Endodermal cell (in vitro differentiated cells): ENCODE results near the gene GPR148. TPM values are rescaled to one million over a fixed set of nuclear protein-coding genes. Genes with fewer than 3 reads are reported as not detected.
A peak's percentile ranks its signal among the peaks of the same experiment; 100 is the strongest.

Experiments
- DNase-seq: peaks from one replicate; pipeline ENCODE4 v3.0.0-alpha.2; 2017
- H3K27ac ChIP-seq: 2 replicates; pipeline ENCODE4 v1.5.1; 2013; ENCODE audit warnings: mild to moderate bottlenecking, low read depth, low read length, moderate library complexity
- H3K27me3 ChIP-seq: 2 replicates; pipeline ENCODE4 v1.6.1; 2013; ENCODE audit warnings: mild to moderate bottlenecking, low read length, moderate library complexity; ENCODE audit not compliant: insufficient read depth, control insufficient read depth, poor library complexity, severe bottlenecking
- H3K36me3 ChIP-seq: 2 replicates; pipeline ENCODE4 v1.7.0; 2013; ENCODE audit warnings: mild to moderate bottlenecking, low read length, moderate library complexity; ENCODE audit not compliant: control insufficient read depth, insufficient read depth
- H3K4me1 ChIP-seq: one replicate; pipeline ENCODE4 v1.7.0; 2013; ENCODE audit warnings: low read length; ENCODE audit not compliant: control insufficient read depth, insufficient read depth
- H3K4me3 ChIP-seq: 2 replicates; pipeline ENCODE4 v1.5.1; 2013; ENCODE audit warnings: mild to moderate bottlenecking, low read length, moderate library complexity
- H3K9ac ChIP-seq: 2 replicates; pipeline ENCODE4 v1.6.1; 2013; ENCODE audit warnings: mild to moderate bottlenecking, low read length, moderate library complexity; ENCODE audit not compliant: poor library complexity, severe bottlenecking; ENCODE audit errors: extremely low read depth
- H3K9me3 ChIP-seq: 2 replicates; pipeline ENCODE4 v1.6.1; 2013; ENCODE audit warnings: mild to moderate bottlenecking, low read length, moderate library complexity; ENCODE audit not compliant: control insufficient read depth
- H3K27ac Mint-ChIP-seq: 2 replicates; pipeline ENCODE4 v1.8.0; 2020; ENCODE audit warnings: mixed read lengths
- H3K27me3 Mint-ChIP-seq: 2 replicates; pipeline ENCODE4 v1.8.0; 2021; ENCODE audit warnings: mild to moderate bottlenecking, mixed read lengths; ENCODE audit not compliant: insufficient read depth
- H3K36me3 Mint-ChIP-seq: 2 replicates; pipeline ENCODE4 v1.8.0; 2020; ENCODE audit warnings: low read depth, mixed read lengths
- H3K4me1 Mint-ChIP-seq: 2 replicates; pipeline ENCODE4 v1.8.0; 2020; ENCODE audit warnings: mixed read lengths
- H3K4me3 Mint-ChIP-seq: 2 replicates; pipeline ENCODE4 v1.8.0; 2020; ENCODE audit warnings: mild to moderate bottlenecking, moderate library complexity, mixed read lengths
- H3K9me3 Mint-ChIP-seq: 2 replicates; pipeline ENCODE4 v1.8.0; 2020; ENCODE audit warnings: mild to moderate bottlenecking, mixed read lengths
- WGBS, 2 experiments: methylation state at CpG; one replicate each; pipeline versions ENCODE4 v1.1.5 to v1.1.7; 2013; ENCODE audit warnings: missing lambda C conversion rate in 2 of 2, mixed read lengths in 1 of 2; ENCODE audit not compliant: insufficient coverage in 1 of 2, insufficient read length in 1 of 2; 5-methylcytosine and 5-hydroxymethylcytosine counted together
- total RNA-seq, 2 donors: library from RNA; stranded (reverse); fragmentation: NEBNext Ultra II Directional in 1 of 2; extraction: Animal tissue kit (Norgen Biotek cat#: 25700) in 1 of 2; gene quantifications; 2 replicates in 1 of 2; 3 replicates in 1 of 2; pipeline ENCODE4 v1.2.1, GENCODE V29; 2021
- TF ChIP-seq, protein P1 (sequence below): fragments of 200-600 bp; sonication (generic); conservative IDR thresholded peaks from 2 replicates; pipeline ENCODE4 v1.5.0; 2021; ENCODE audit warnings: antibody characterized with exemption, mild to moderate bottlenecking

The GPR148 gene
- total RNA-seq, 2 donors from 2014 or later, result not detected

DNA sequence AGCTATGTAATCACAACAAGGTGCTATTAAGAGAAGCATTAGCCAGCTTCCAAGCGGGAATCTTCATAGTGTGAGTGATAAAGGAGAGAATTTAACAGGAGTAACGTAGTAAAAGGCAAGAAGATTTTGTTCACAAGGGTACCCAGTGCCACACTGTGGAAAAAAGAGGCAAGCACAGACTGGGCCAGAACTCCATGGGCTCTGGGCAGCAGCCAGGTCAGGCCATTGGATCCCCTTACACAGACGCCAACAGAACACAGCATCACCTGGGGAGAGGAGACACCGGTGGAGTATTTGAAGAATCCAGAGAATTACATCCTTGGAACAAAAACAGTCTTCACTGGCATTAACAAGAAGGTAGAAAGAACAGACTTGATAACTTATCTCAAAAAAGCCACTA, 47.7 kb downstream of the GPR148 start:
- Histone ChIP-seq H3K9me3 (no peaks in the 10 kb centered on the region), H3K4me1 (no peaks in the 10 kb centered on the region), H3K4me3 (no peak overlapping the region), H3K27me3 (no peaks in the 10 kb centered on the region), H3K27ac (no peak overlapping the region), H3K36me3 (no peaks in the 10 kb centered on the region), H3K9ac (no peak overlapping the region)
- no peaks in the 10 kb centered on the region for H3K27me3 Mint-ChIP-seq
- no peak overlapping the region for H3K4me3 Mint-ChIP-seq
- no peaks in the 10 kb centered on the region for H3K4me1 Mint-ChIP-seq
- no peak overlapping the region for H3K27ac Mint-ChIP-seq
- TF ChIP-seq, protein P1, sequence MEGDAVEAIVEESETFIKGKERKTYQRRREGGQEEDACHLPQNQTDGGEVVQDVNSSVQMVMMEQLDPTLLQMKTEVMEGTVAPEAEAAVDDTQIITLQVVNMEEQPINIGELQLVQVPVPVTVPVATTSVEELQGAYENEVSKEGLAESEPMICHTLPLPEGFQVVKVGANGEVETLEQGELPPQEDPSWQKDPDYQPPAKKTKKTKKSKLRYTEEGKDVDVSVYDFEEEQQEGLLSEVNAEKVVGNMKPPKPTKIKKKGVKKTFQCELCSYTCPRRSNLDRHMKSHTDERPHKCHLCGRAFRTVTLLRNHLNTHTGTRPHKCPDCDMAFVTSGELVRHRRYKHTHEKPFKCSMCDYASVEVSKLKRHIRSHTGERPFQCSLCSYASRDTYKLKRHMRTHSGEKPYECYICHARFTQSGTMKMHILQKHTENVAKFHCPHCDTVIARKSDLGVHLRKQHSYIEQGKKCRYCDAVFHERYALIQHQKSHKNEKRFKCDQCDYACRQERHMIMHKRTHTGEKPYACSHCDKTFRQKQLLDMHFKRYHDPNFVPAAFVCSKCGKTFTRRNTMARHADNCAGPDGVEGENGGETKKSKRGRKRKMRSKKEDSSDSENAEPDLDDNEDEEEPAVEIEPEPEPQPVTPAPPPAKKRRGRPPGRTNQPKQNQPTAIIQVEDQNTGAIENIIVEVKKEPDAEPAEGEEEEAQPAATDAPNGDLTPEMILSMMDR, result peak; percentile 71
- WGBS, 2 experiments, result 60 to 68% methylated on average over 3 to 4 of the region's 4 CpGs
- peaks cover 13% of the 10 kb centered on the region for H3K9me3 Mint-ChIP-seq
- DNase-seq, result peak; percentile 76
- H3K36me3 Mint-ChIP-seq, result no peaks in the 10 kb centered on the region

DNA sequence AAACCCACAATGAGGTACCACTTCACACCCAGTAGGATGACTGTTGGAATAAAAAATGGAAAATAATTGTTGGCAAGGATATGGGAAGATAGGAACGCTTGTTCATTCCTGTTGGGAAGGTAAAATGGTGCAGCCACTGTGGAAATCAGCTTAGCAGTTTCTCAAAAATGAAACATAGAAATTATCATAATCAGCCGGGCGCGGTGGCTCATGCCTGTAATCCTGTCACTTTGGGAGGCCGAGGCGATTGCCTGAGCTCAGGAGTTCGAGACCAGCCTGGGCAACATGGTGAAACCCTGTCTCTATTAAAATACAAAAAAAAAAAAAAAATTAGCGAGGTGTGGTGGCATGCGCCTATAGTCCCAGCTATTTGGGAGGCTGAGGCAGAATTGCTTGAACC, 49.9 kb downstream of the GPR148 start:
- 86 to 97% methylated on average over 7 to 9 of the region's 9 CpGs for WGBS, 2 experiments
- Mint-ChIP-seq H3K27me3 (peaks cover 1% of the 10 kb centered on the region), H3K4me1 (no peaks in the 10 kb centered on the region), H3K27ac (no peak overlapping the region), H3K9me3 (peaks cover 16% of the 10 kb centered on the region), H3K4me3 (no peak overlapping the region), H3K36me3 (no peaks in the 10 kb centered on the region)
- DNase-seq, result no peak
- Histone ChIP-seq H3K27ac (no peak overlapping the region), H3K27me3 (no peaks in the 10 kb centered on the region), H3K4me1 (no peaks in the 10 kb centered on the region), H3K9me3 (peaks cover 7% of the 10 kb centered on the region), H3K9ac (no peak overlapping the region), H3K36me3 (no peaks in the 10 kb centered on the region), H3K4me3 (no peak overlapping the region)
- TF ChIP-seq, protein P1, result no peak

Other genes starting within 250 kb of the GPR148 start
- 1 to 10 TPM in 1 of 2 donors, under 1 TPM in 1; 0.07 to 2.0 TPM for gene POTEI, start 219.7 kb upstream of the GPR148 start, total RNA-seq
- not detected for gene CFC1B, start 207.8 kb upstream of the GPR148 start, total RNA-seq
- 1 to 10 TPM; 1.4 to 6.4 TPM for gene CFC1, start 129.5 kb upstream of the GPR148 start, total RNA-seq
- not detected for gene POTEJ, start 117.6 kb upstream of the GPR148 start, total RNA-seq
- 1 to 10 TPM in 1 of 2 donors, under 1 TPM in 1; 0.91 to 2.3 TPM for gene AMER3, start 26.5 kb downstream of the GPR148 start, total RNA-seq
- 10 to 100 TPM; 50.3 to 54.7 TPM for gene ARHGEF4, start 107.8 kb downstream of the GPR148 start, total RNA-seq